Stimulated activated CD4-positive, alpha-beta T cell treated with anti-CD3 and anti-CD28 coated beads, Interleukin-1b, Interleukin-23, amount 100 ng/mL, for 24 hours (primary cell): Measurements from ENCODE around the gene COMMD9.

Source experiments
- DNase-seq, 4 experiments: peaks; one replicate each; pipeline ENCODE4 v3.0.0-alpha.2; 2020; ENCODE audit warnings: low read depth in 4 of 4, low spot score in 1 of 4

Gene COMMD9

GRCh38 chr11:36296884-36297543 lies 7.8 kb upstream of the COMMD9 start:
- DNase-seq: no peak

- no peak for DNase-seq
Observed at GRCh38 chr11:36295926-36296325, 6.7 kb upstream of the COMMD9 start, which contains the start of gene PRR5L. Gene PRR5L, plus strand, starts transcription at chr11:36296288. Its CDS starts 104,834 bp downstream, at chr11:36401122.

GRCh38 chr11:36292311-36292722 lies 3.1 kb upstream of the COMMD9 start:
- no peak for DNase-seq

GRCh38 chr11:36288442-36289225 lies 590 bp downstream of the COMMD9 start:
- DNase-seq: no peak

- no peak for DNase-seq
Observed at GRCh38 chr11:36282926-36283325, 6.3 kb downstream of the COMMD9 start.

- DNase-seq: no peak
Observed at GRCh38 chr11:36281850-36282249, 7.4 kb downstream of the COMMD9 start.

GRCh38 chr11:36280531-36280930 lies 8.7 kb downstream of the COMMD9 start:
- no peak for DNase-seq

GRCh38 chr11:36278531-36279282 lies 10.5 kb downstream of the COMMD9 start:
- no peak for DNase-seq

- no peak for DNase-seq
Observed at GRCh38 chr11:36274414-36274813, 14.8 kb downstream of the COMMD9 start.

- DNase-seq: no peak
Observed at GRCh38 chr11:36273110-36273509, 16.1 kb downstream of the COMMD9 start.

- no peak for DNase-seq
Observed at GRCh38 chr11:36271794-36272407, 17.3 kb downstream of the COMMD9 start.

GRCh38 chr11:36270701-36271100 lies 18.5 kb downstream of the COMMD9 start:
- DNase-seq: no peak

- DNase-seq: no peak
Observed at GRCh38 chr11:36268337-36268985, 20.8 kb downstream of the COMMD9 start.

GRCh38 chr11:36266767-36267166 lies 22.5 kb downstream of the COMMD9 start:
- DNase-seq: no peak

GRCh38 chr11:36265793-36266628 lies 23.2 kb downstream of the COMMD9 start:
- peak; percentile 25 to 45 (median 32) for DNase-seq

GRCh38 chr11:36264973-36265344 lies 24.3 kb downstream of the COMMD9 start:
- DNase-seq: no peak

GRCh38 chr11:36264011-36264972 lies 24.9 kb downstream of the COMMD9 start:
- no peak for DNase-seq

- no peak for DNase-seq
Observed at GRCh38 chr11:36261094-36261493, 28.1 kb downstream of the COMMD9 start.
